Calu3 (cell line): Measurements from ENCODE around the gene GTF2IRD1. TPM values are rescaled to one million over a fixed set of nuclear protein-coding genes. Genes with fewer than 3 reads are reported as not detected.

Source experiments
- BruUV-seq: library from RNA; stranded (reverse); fragments of 400-500 nt; replicated peaks from 2 replicates; lab custom pipeline; 2021; lab: Mats Ljungman, UMichigan
- CTCF ChIA-PET: fragments of 300-600 bp; sonication (Branson Sonifier 250); formaldehyde crosslinking; loops from one replicate; lab custom pipeline; 2022; ENCODE audit warnings: antibody characterized with exemption; lab: Charles Lee
- DNase-seq: peaks from one replicate; pipeline ENCODE4 v3.0.0; 2022
- H3K27ac Mint-ChIP-seq: one replicate; pipeline ENCODE4 v1.8.0; 2022; ENCODE audit warnings: mixed read lengths; ENCODE audit not compliant: unreplicated experiment
- H3K27me3 Mint-ChIP-seq: one replicate; pipeline ENCODE4 v1.8.0; 2022; ENCODE audit warnings: mixed read lengths; ENCODE audit not compliant: unreplicated experiment
- H3K36me3 Mint-ChIP-seq: one replicate; pipeline ENCODE4 v1.8.0; 2022; ENCODE audit warnings: mild to moderate bottlenecking, moderate library complexity, mixed read lengths; ENCODE audit not compliant: insufficient read depth, unreplicated experiment
- H3K4me1 Mint-ChIP-seq: one replicate; pipeline ENCODE4 v1.8.0; 2022; ENCODE audit warnings: mild to moderate bottlenecking, low read depth, mixed read lengths; ENCODE audit not compliant: unreplicated experiment
- H3K4me3 Mint-ChIP-seq: one replicate; pipeline ENCODE4 v1.8.0; 2022; ENCODE audit warnings: mild to moderate bottlenecking, low read depth, moderate library complexity, mixed read lengths; ENCODE audit not compliant: unreplicated experiment
- H3K9me3 Mint-ChIP-seq: one replicate; pipeline ENCODE4 v1.8.0; 2022; ENCODE audit warnings: low read depth, mixed read lengths; ENCODE audit not compliant: unreplicated experiment
- CTCF ChIP-seq: fragments of 200-600 bp; IDR thresholded peaks from one replicate; pipeline ENCODE4 v1.8.0; 2022; ENCODE audit warnings: antibody characterized with exemption; ENCODE audit not compliant: unreplicated experiment
- intact Hi-C: fragments of 100-400 bp; cut with micrococcal nuclease; formaldehyde crosslinking; loops from one replicate; pipeline ENCODE4 v1.10.0; 2022; ENCODE audit not compliant: unreplicated experiment
- total RNA-seq: library from RNA; stranded (reverse); gene quantifications from 2 replicates; pipeline ENCODE4 v1.2.3, GENCODE V29; 2022

Gene GTF2IRD1
- total RNA-seq, 1 experiment from 2014 or later, result 29.2 TPM

- Mint-ChIP-seq H3K4me3 (no peak overlapping the region), H3K27ac (no peak overlapping the region), H3K27me3 (no peaks in the 10 kb centered on the region), H3K9me3 (no peaks in the 10 kb centered on the region), H3K36me3 (peaks cover 22% of the 10 kb centered on the region), H3K4me1 (no peaks in the 10 kb centered on the region)
- intact Hi-C loops, result loop anchor here (10.0 kb wide), 1 partner anchor 107 kb away; no protein-coding TSS in a partner anchor
- TF ChIP-seq CTCF, result no peak
- DNase-seq, result no peak
- CTCF ChIA-PET, result no interaction called here
- BruUV-seq, result no TSS peak
Observed at GRCh38 chr7:74521855-74522254, 68.1 kb downstream of the GTF2IRD1 start.

GRCh38 chr7:74522281-74522905 is 68.7 kb downstream of the GTF2IRD1 start:
- Mint-ChIP-seq H3K36me3 (peaks cover 22% of the 10 kb centered on the region), H3K4me3 (no peak overlapping the region), H3K4me1 (no peaks in the 10 kb centered on the region), H3K27me3 (no peaks in the 10 kb centered on the region), H3K27ac (no peak overlapping the region), H3K9me3 (no peaks in the 10 kb centered on the region)
- intact Hi-C loops, result loop anchor here (10.0 kb wide), 1 partner anchor 108 kb away; no protein-coding TSS in a partner anchor
- CTCF ChIA-PET, result interaction anchor here (0.5 kb wide), 1 partner anchor 133 kb away, joined by 3 read pairs; no protein-coding TSS in a partner anchor
- no peak for TF ChIP-seq CTCF
- BruUV-seq, result no TSS peak
- no peak for DNase-seq

GRCh38 chr7:74523015-74523414 is 69.3 kb downstream of the GTF2IRD1 start:
- intact Hi-C loops, result loop anchor here (10.0 kb wide), 1 partner anchor 108 kb away; no protein-coding TSS in a partner anchor
- CTCF ChIA-PET, result no interaction called here
- H3K4me1 Mint-ChIP-seq, result no peaks in the 10 kb centered on the region
- H3K4me3 Mint-ChIP-seq, result no peak overlapping the region
- DNase-seq, result no peak
- H3K9me3 Mint-ChIP-seq, result no peaks in the 10 kb centered on the region
- H3K27ac Mint-ChIP-seq, result no peak overlapping the region
- H3K27me3 Mint-ChIP-seq, result no peaks in the 10 kb centered on the region
- no TSS peak for BruUV-seq
- TF ChIP-seq CTCF, result no peak
- peaks cover 22% of the 10 kb centered on the region for H3K36me3 Mint-ChIP-seq

- intact Hi-C loops, result loop anchor here (10.0 kb wide), 1 partner anchor 110 kb away; no protein-coding TSS in a partner anchor
- no TSS peak for BruUV-seq
- H3K4me3 Mint-ChIP-seq, result no peak overlapping the region
- CTCF ChIA-PET, result interaction anchor here (0.6 kb wide), 1 partner anchor 462 kb away, joined by 3 read pairs; no protein-coding TSS in a partner anchor
- TF ChIP-seq CTCF, result no peak
- H3K4me1 Mint-ChIP-seq, result no peaks in the 10 kb centered on the region
- peaks cover 14% of the 10 kb centered on the region for H3K36me3 Mint-ChIP-seq
- H3K9me3 Mint-ChIP-seq, result no peaks in the 10 kb centered on the region
- H3K27me3 Mint-ChIP-seq, result no peaks in the 10 kb centered on the region
- DNase-seq, result no peak
- H3K27ac Mint-ChIP-seq, result no peak overlapping the region
Observed at GRCh38 chr7:74525140-74525539, 71.4 kb downstream of the GTF2IRD1 start.
